SU-DHL-6 (cell line): ENCODE results near the gene KNCN.

Experiments
- H2AFZ ChIP-seq: fragments of 200-600 bp; sonication (generic); 2 replicates; pipeline ENCODE4 v1.6.1; 2014; ENCODE audit warnings: low read depth, mild to moderate bottlenecking, moderate library complexity, mixed read lengths, antibody characterized with exemption, low read length; ENCODE audit not compliant: severe bottlenecking
- H3F3A ChIP-seq: fragments of 200-600 bp; shearing (Covaris generic); 2 replicates; pipeline ENCODE4 v1.6.0; 2016; ENCODE audit warnings: antibody characterized with exemption, mild to moderate bottlenecking; ENCODE audit not compliant: insufficient read depth
- H3K27ac ChIP-seq: fragments of 200-600 bp; sonication (generic); 2 replicates; pipeline ENCODE4 v1.5.1; 2016; ENCODE audit warnings: low read depth, mild to moderate bottlenecking, low read length, moderate library complexity, mixed read lengths
- H3K27me3 ChIP-seq: fragments of 200-600 bp; sonication (generic), shearing (Covaris generic); 2 replicates; pipeline ENCODE4 v1.6.0; 2014; ENCODE audit warnings: mild to moderate bottlenecking, low read length
- H3K36me3 ChIP-seq: fragments of 200-600 bp; sonication (generic); 2 replicates; pipeline ENCODE4 v1.6.1; 2014; ENCODE audit warnings: mild to moderate bottlenecking, low read length, mixed read lengths
- H3K4me2 ChIP-seq: fragments of 300-600, 200-600 bp; shearing (Covaris generic), sonication (generic); 2 replicates; pipeline ENCODE4 v1.6.0; 2014; ENCODE audit warnings: low read length, low read depth, mild to moderate bottlenecking; ENCODE audit not compliant: poor library complexity, severe bottlenecking
- H3K4me3 ChIP-seq: fragments of 200-600 bp; sonication (generic); 2 replicates; pipeline ENCODE4 v1.5.1; 2014; ENCODE audit warnings: antibody characterized with exemption, low read length, mild to moderate bottlenecking, mixed read lengths; ENCODE audit not compliant: insufficient read depth, poor library complexity, severe bottlenecking
- H3K79me2 ChIP-seq: fragments of 200-600 bp; sonication (generic); 2 replicates; pipeline ENCODE4 v1.6.1; 2014; ENCODE audit warnings: mild to moderate bottlenecking, low read length, moderate library complexity; ENCODE audit not compliant: insufficient read depth
- H3K9ac ChIP-seq: fragments of 200-600 bp; sonication (generic); 2 replicates; pipeline ENCODE4 v1.7.0; 2014; ENCODE audit warnings: mild to moderate bottlenecking, low read length
- H3K9me2 ChIP-seq: fragments of 200-600 bp; sonication (generic); replicated peaks from 2 replicates; pipeline ENCODE4 v1.6.1; 2014; ENCODE audit warnings: low read length; ENCODE audit not compliant: insufficient read depth
- H3K9me3 ChIP-seq: fragments of 200-600 bp; sonication (generic); 2 replicates; pipeline ENCODE4 v1.6.1; 2014; ENCODE audit warnings: low read length, mixed read lengths; ENCODE audit not compliant: insufficient read depth
- H4K20me1 ChIP-seq: fragments of 200-600 bp; sonication (generic); 2 replicates; pipeline ENCODE4 v1.6.1; 2014; ENCODE audit warnings: low read depth, mild to moderate bottlenecking, antibody characterized with exemption, low read length, moderate library complexity, mixed read lengths
- EZH2phosphoT487 ChIP-seq: fragments of 200-600 bp; sonication (generic), shearing (Covaris generic); conservative IDR thresholded peaks from 2 replicates; pipeline ENCODE4 v1.6.1; 2018; ENCODE audit warnings: mild to moderate bottlenecking, antibody characterized with exemption, low read length, moderate library complexity, mixed read lengths
- TF ChIP-seq, protein P1 (sequence below): fragments of 200-600 bp; sonication (generic); IDR thresholded peaks from one replicate; pipeline ENCODE4 v1.5.1; 2017; ENCODE audit warnings: antibody characterized with exemption, mild to moderate bottlenecking, low read length, moderate library complexity; ENCODE audit not compliant: insufficient read depth, poor library complexity, severe bottlenecking

KNCN gene

DNA sequence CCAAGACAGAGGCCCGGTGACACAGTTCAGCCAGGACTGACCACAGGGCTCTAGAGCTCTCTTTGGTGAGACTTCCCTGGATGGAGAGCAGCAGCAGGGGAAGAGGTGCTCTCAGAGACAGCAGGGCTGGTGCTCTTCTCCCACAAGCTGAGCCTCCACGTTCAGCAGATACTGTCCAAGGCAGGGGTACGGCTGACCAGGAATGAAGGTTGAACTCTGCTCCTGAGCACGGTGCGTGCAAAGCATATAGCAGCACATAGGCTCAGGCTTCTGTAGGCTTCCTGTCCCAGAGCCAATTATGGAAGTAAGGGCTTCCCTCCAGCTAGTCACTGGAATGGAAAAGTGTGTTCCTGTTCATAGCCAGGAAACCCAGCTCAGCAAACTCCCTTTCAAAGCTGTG lies 37.9 kb downstream of the KNCN start:
- no peak for TF ChIP-seq EZH2phosphoT487
- TF ChIP-seq, protein P1, sequence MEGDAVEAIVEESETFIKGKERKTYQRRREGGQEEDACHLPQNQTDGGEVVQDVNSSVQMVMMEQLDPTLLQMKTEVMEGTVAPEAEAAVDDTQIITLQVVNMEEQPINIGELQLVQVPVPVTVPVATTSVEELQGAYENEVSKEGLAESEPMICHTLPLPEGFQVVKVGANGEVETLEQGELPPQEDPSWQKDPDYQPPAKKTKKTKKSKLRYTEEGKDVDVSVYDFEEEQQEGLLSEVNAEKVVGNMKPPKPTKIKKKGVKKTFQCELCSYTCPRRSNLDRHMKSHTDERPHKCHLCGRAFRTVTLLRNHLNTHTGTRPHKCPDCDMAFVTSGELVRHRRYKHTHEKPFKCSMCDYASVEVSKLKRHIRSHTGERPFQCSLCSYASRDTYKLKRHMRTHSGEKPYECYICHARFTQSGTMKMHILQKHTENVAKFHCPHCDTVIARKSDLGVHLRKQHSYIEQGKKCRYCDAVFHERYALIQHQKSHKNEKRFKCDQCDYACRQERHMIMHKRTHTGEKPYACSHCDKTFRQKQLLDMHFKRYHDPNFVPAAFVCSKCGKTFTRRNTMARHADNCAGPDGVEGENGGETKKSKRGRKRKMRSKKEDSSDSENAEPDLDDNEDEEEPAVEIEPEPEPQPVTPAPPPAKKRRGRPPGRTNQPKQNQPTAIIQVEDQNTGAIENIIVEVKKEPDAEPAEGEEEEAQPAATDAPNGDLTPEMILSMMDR, result no peak
- no peaks in the 10 kb centered on the region for H4K20me1 ChIP-seq
- H3K79me2 ChIP-seq, result no peaks in the 10 kb centered on the region
- H3K9me3 ChIP-seq, result no peaks in the 10 kb centered on the region
- no peak overlapping the region for H2AFZ ChIP-seq
- H3F3A ChIP-seq, result no peaks in the 10 kb centered on the region
- H3K36me3 ChIP-seq, result no peaks in the 10 kb centered on the region
- no peak overlapping the region for H3K4me3 ChIP-seq
- H3K9ac ChIP-seq, result no peak overlapping the region
- H3K9me2 ChIP-seq, result no peaks in the 10 kb centered on the region
- no peak overlapping the region for H3K4me2 ChIP-seq
- no peaks in the 10 kb centered on the region for H3K27me3 ChIP-seq
- no peak overlapping the region for H3K27ac ChIP-seq

DNA sequence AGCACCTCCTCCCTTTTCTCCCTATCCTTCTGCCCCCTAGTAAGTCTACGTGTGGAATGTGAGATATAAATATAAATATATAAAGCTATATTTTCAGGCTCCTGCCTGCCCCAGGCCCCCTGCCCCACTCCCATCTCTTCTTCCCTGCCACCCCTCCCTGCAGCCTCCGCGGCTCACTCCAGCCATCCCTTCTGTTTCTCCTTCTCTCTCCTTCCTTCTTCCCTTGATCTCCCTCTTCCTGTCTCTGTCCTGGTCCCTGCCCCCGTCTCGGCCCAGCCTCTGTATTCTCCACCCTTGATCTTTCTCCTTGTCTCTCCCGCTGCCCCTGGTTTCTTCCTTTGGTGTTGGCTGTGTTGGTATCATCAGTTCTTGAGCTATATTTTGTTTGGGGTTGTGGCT lies 38.7 kb downstream of the KNCN start:
- Histone ChIP-seq H3K4me2 (no peak overlapping the region), H3K27me3 (no peaks in the 10 kb centered on the region), H3K79me2 (no peaks in the 10 kb centered on the region), H3K4me3 (no peak overlapping the region), H3K9ac (no peak overlapping the region), H3K9me3 (no peaks in the 10 kb centered on the region), H4K20me1 (no peaks in the 10 kb centered on the region), H3K36me3 (no peaks in the 10 kb centered on the region), H2AFZ (no peak overlapping the region), H3F3A (no peaks in the 10 kb centered on the region), H3K27ac (no peak overlapping the region), H3K9me2 (no peaks in the 10 kb centered on the region)
- TF ChIP-seq, protein P1, result no peak
- TF ChIP-seq EZH2phosphoT487, result no peak

DNA sequence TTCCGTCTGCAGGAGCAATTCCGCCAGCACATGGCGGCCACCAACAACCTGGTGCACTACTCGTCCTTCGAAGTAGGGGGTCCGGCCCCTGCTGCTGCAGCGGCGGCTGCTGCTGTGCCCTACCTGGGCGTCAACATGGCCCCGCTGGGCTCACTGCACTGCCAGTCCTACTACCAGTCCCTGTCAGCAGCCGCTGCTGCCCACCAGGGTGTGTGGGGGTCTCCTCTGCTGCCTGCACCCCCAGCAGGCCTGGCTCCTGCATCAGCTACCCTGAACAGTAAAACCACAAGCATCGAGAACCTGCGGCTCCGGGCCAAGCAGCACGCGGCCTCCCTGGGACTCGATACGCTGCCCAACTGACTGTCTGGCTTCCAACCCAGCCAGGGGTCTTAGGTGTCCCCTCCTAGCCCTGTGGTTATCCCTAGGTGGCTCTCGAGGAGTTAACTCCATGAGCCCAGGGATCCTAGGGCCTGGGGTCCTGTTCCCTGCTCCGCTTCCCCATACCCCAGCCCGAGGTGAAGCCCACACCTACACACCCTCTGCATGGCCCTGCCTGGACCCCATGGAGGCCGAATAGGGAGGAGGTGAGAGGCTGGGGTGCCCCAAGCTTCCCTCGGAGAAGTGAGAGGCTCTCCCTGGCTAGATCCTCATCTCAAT lies 39.2 kb downstream of the KNCN start:
- H3K27ac ChIP-seq, result no peak overlapping the region

DNA sequence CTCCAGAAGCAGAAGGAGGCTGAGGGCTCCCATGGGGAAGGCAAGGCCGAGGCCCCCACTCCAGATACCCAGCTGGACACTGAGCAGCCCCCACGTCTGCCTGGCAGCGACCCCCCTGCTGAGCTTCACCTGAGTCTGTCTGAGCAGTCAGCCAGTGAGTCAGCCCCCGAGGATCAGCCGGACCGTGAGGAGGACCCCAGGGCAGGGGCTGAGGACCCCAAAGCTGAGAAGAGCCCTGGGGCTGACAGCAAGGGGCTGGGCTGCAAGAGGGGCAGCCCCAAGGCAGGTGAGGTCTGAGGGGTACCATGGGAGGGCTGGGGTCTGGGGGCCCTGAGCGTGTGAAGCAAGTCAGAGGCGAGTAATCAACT lies 40.5 kb downstream of the KNCN start:
- H3K4me2 ChIP-seq, result no peak overlapping the region
- no peaks in the 10 kb centered on the region for H3K9me3 ChIP-seq
- no peak overlapping the region for H3K4me3 ChIP-seq
- H3K79me2 ChIP-seq, result no peaks in the 10 kb centered on the region
- H3K27me3 ChIP-seq, result no peaks in the 10 kb centered on the region
- H4K20me1 ChIP-seq, result no peaks in the 10 kb centered on the region
- H3K9me2 ChIP-seq, result no peaks in the 10 kb centered on the region
- H3F3A ChIP-seq, result no peaks in the 10 kb centered on the region
- no peak overlapping the region for H2AFZ ChIP-seq
- H3K27ac ChIP-seq, result no peak overlapping the region
- no peaks in the 10 kb centered on the region for H3K36me3 ChIP-seq
- TF ChIP-seq EZH2phosphoT487, result no peak
- TF ChIP-seq, protein P1, result no peak
- H3K9ac ChIP-seq, result no peak overlapping the region

More for the DNA sequence above, 39.2 kb downstream of the KNCN start:
- no peak for TF ChIP-seq EZH2phosphoT487
- Histone ChIP-seq H3K4me2 (no peak overlapping the region), H3K9me3 (no peaks in the 10 kb centered on the region), H3K9me2 (no peaks in the 10 kb centered on the region), H3K4me3 (no peak overlapping the region), H4K20me1 (no peaks in the 10 kb centered on the region), H3F3A (no peaks in the 10 kb centered on the region), H3K9ac (no peak overlapping the region), H3K36me3 (no peaks in the 10 kb centered on the region), H3K79me2 (no peaks in the 10 kb centered on the region), H2AFZ (no peak overlapping the region), H3K27me3 (no peaks in the 10 kb centered on the region)
